Left forelimb (tissue), 1 donor: Measurements from ENCODE around the gene FAM20C.
"Not testable (repeated sequence)": the region's sequence is repeated elsewhere in the genome, so short reads cannot be mapped to it uniquely, and the experiment has no call there.

Experiments used
- DNase-seq: peaks from one replicate; pipeline ENCODE4 v3.0.0-alpha.2; 2018; ENCODE audit warnings: low spot score

FAM20C gene

GRCh38 chr7:192701-193480 is 520 bp downstream of the FAM20C start:
- DNase-seq = no peak

GRCh38 chr7:193481-194251 is 1.3 kb downstream of the FAM20C start:
- no peak for DNase-seq

GRCh38 chr7:194252-195009 is 2.1 kb downstream of the FAM20C start:
- DNase-seq = no peak

GRCh38 chr7:195010-195829 is 2.8 kb downstream of the FAM20C start:
- DNase-seq = no peak

GRCh38 chr7:195830-196128 is 3.4 kb downstream of the FAM20C start:
- no peak for DNase-seq

GRCh38 chr7:196283-196682 is 3.9 kb downstream of the FAM20C start:
- DNase-seq = no peak

GRCh38 chr7:196778-197321 is 4.5 kb downstream of the FAM20C start:
- no peak for DNase-seq

- no peak for DNase-seq
Observed at GRCh38 chr7:197413-198335, 5.3 kb downstream of the FAM20C start.

GRCh38 chr7:199483-200249 is 7.3 kb downstream of the FAM20C start:
- DNase-seq = no peak

- DNase-seq = no peak
Observed at GRCh38 chr7:200290-200689, 7.9 kb downstream of the FAM20C start.

- DNase-seq = no peak
Observed at GRCh38 chr7:200704-201103, 8.3 kb downstream of the FAM20C start.

- DNase-seq = no peak
Observed at GRCh38 chr7:204326-204725, 12.0 kb downstream of the FAM20C start.

GRCh38 chr7:205115-206010 is 13.0 kb downstream of the FAM20C start:
- DNase-seq = no peak

- not testable (repeated sequence) for DNase-seq
Observed at GRCh38 chr7:206351-206750, 14.0 kb downstream of the FAM20C start.

GRCh38 chr7:207418-208129 is 15.2 kb downstream of the FAM20C start:
- no peak for DNase-seq

- DNase-seq = no peak
Observed at GRCh38 chr7:208130-208673, 15.8 kb downstream of the FAM20C start.

- no peak for DNase-seq
Observed at GRCh38 chr7:208816-209215, 16.4 kb downstream of the FAM20C start.

GRCh38 chr7:209416-209815 is 17.0 kb downstream of the FAM20C start:
- DNase-seq = no peak
